Esophagus muscularis mucosa (tissue), 4 donors: ENCODE results near the gene KAZN. TPM values are rescaled to one million over a fixed set of nuclear protein-coding genes. Genes with fewer than 3 reads are reported as not detected.

ENCODE experiments used
- DNase-seq: peaks from one replicate; pipeline ENCODE4 v3.0.0-alpha.2; 2017; ENCODE audit errors: extremely low spot score
- H3K27ac ChIP-seq, 4 donors: fragments of 200-600 bp; sonication (generic); replicated peaks in 1 of 4; 1 replicate in 3 of 4; 2 replicates in 1 of 4; pipeline ENCODE4 v1.5.1; 2016 to 2019; ENCODE audit warnings: mild to moderate bottlenecking in 1 of 4
- H3K27me3 ChIP-seq, 4 donors: fragments of 200-600 bp; sonication (generic); one replicate each; pipeline versions ENCODE4 v1.5.1 to v1.6.0; 2016 to 2019
- H3K36me3 ChIP-seq, 4 donors: fragments of 200-600 bp; sonication (generic); one replicate each; pipeline ENCODE4 v1.5.1; 2016 to 2019
- H3K4me1 ChIP-seq, 4 donors: fragments of 200-600 bp; sonication (generic); one replicate each; pipeline ENCODE4 v1.5.1; 2016 to 2019
- H3K4me3 ChIP-seq, 4 donors: fragments of 200-600 bp; sonication (generic); 1 replicate in 2 of 4; 2 replicates in 2 of 4; pipeline ENCODE4 v1.5.1; 2016 to 2019; ENCODE audit warnings: mild to moderate bottlenecking in 4 of 4, moderate library complexity in 1 of 4
- H3K9me3 ChIP-seq, 4 donors: fragments of 200-600 bp; sonication (generic); 1 replicate in 3 of 4; 2 replicates in 1 of 4; pipeline ENCODE4 v1.5.1; 2016 to 2019
- CTCF ChIP-seq, 3 experiments: fragments of 200-600 bp in 2 of 3; fragments of 450-650 bp in 1 of 3; sonication (generic) in 2 of 3; IDR thresholded peaks; one replicate each; pipeline ENCODE4 v1.5.1; 2017 to 2019; ENCODE audit warnings: antibody characterized with exemption in 3 of 3, mild to moderate bottlenecking in 2 of 3, moderate library complexity in 1 of 3
- EP300 ChIP-seq: sonication (generic); formaldehyde crosslinking; IDR thresholded peaks from one replicate; pipeline ENCODE4 v1.6.1; 2017; ENCODE audit warnings: antibody characterized with exemption
- POLR2A ChIP-seq: fragments of 450-650 bp; IDR thresholded peaks from one replicate; pipeline ENCODE4 v1.6.1; 2017; ENCODE audit warnings: antibody characterized with exemption, moderate library complexity, mild to moderate bottlenecking, low read depth
- POLR2AphosphoS5 ChIP-seq, 2 donors: sonication (generic); formaldehyde crosslinking; IDR thresholded peaks; one replicate each; pipeline ENCODE4 v1.6.1; 2017; ENCODE audit warnings: antibody characterized with exemption in 2 of 2
- WGBS: methylation state at CpG from one replicate; pipeline ENCODE4 v1.1.5; 2018; 5-methylcytosine and 5-hydroxymethylcytosine counted together
- intact Hi-C: fragments of 100-400 bp; cut with DNase I; formaldehyde crosslinking; loops from one replicate; pipeline ENCODE4 v1.15.1; 2023
- total RNA-seq, 4 donors: library from RNA; depleted of rRNA; stranded (reverse); fragments of >200 nt; gene quantifications; one replicate each; pipeline versions ENCODE4 v1.1.0 to v1.2.1, GENCODE V29; 2016

The KAZN gene
- total RNA-seq, 4 donors from 2014 or later: 9.9 to 14.1 (median 11.9) TPM

DNA sequence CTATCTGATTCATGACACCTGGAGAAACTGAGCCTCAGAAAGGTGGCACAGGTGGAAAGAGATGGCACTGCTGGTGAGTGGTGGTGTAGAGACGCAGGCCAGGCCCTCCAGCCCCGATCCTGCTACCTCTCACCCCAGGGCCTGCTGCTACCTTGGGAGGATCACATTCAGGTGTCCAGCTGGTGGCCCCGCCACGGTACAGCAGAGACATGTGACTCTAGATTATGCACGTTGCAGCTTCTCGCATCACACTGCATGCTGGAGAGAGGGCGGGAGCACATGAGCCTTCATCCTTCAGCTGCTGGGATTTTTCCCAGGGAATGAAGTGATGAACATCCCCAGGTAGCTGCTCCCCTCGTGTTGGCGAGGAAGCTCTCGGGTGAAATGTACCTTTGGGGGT lies 32.9 kb downstream of the KAZN start:
- H3K9me3 ChIP-seq: no peaks in the 10 kb centered on the region
- no peak for DNase-seq
- no peak overlapping the region for H3K27ac ChIP-seq
- H3K4me1 ChIP-seq: peaks cover 0 to 23% (median 16%) of the 10 kb centered on the region in 4 donors
- WGBS: 96% methylated on average over 9 of the region's 10 CpGs
- peaks cover 0 to 16% (median 0%) of the 10 kb centered on the region in 4 donors for H3K27me3 ChIP-seq
- TF ChIP-seq POLR2AphosphoS5 (IDR thresholded peaks at IDR 0.05) (no peak), CTCF (IDR thresholded peaks at IDR 0.05) (no peak), EP300 (no peak), POLR2A (no peak)
- intact Hi-C loops: no loop called here
- H3K4me3 ChIP-seq: no peak overlapping the region
- no peaks in the 10 kb centered on the region for H3K36me3 ChIP-seq

DNA sequence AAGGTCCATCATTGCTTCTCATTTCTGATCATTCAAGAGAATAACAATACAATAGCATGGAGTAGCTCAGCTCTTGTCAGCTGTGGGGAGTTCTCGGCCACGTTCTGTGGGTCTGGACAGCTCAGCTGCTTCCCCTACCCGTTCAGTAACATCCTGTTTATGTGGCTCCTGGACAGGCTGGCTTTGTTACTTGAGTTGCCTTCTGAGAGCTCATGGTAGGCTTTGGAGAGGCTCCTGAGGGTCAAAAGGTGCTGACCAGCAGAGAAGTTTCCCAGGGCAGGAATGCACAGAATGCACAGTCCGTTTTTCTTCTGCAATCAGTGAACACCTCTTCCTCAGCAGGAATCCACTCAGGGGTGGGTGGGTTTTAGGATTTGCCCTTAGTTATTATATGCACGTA lies 36.0 kb downstream of the KAZN start:
- H3K36me3 ChIP-seq: no peaks in the 10 kb centered on the region
- no peak overlapping the region for H3K27ac ChIP-seq
- 69% methylated on average over 5 of the region's 5 CpGs for WGBS
- TF ChIP-seq POLR2AphosphoS5 (IDR thresholded peaks at IDR 0.05) (no peak), POLR2A (no peak), CTCF (IDR thresholded peaks at IDR 0.05) (no peak), EP300 (no peak)
- H3K4me1 ChIP-seq: no peaks in the 10 kb centered on the region
- H3K9me3 ChIP-seq: no peaks in the 10 kb centered on the region
- intact Hi-C loops: no loop called here
- H3K27me3 ChIP-seq: peaks cover 0 to 16% (median 0%) of the 10 kb centered on the region in 4 donors
- DNase-seq: no peak
- no peak overlapping the region for H3K4me3 ChIP-seq

DNA sequence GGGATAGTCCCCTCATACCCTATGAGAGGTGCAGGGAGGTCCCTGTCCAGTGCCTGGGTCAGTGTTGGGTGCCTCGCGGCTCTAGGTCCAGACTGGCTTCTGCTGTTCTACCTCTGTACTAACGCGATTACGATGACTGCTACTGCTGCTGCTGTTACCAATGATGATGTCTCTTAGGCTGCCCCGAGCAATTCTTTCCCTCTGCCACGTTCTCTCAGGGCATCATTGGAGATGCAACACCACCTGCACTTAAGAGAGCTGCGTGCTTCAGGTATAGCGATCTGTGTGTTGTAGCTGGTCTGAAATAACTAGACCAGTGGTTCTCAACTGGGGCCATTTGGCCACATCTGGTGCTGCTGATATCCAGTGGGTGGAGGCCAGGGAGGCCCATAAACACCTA lies 36.9 kb downstream of the KAZN start:
- Histone ChIP-seq H3K27ac (no peak overlapping the region), H3K9me3 (no peaks in the 10 kb centered on the region), H3K4me3 (no peak overlapping the region), H3K36me3 (no peaks in the 10 kb centered on the region), H3K4me1 (no peaks in the 10 kb centered on the region), H3K27me3 (peaks cover 0 to 16% (median 0%) of the 10 kb centered on the region in 4 donors)
- TF ChIP-seq POLR2AphosphoS5 (IDR thresholded peaks at IDR 0.05) (no peak), POLR2A (no peak), EP300 (no peak), CTCF (IDR thresholded peaks at IDR 0.05) (no peak)
- no peak for DNase-seq
- intact Hi-C loops: no loop called here
- 99% methylated on average over 9 of the region's 9 CpGs for WGBS

- no peak overlapping the region for H3K27ac ChIP-seq
- DNase-seq: no peak
- WGBS: 83% methylated on average over 9 of the region's 9 CpGs
- H3K4me1 ChIP-seq: no peaks in the 10 kb centered on the region
- peaks cover 0 to 16% (median 0%) of the 10 kb centered on the region in 4 donors for H3K27me3 ChIP-seq
- no peaks in the 10 kb centered on the region for H3K36me3 ChIP-seq
- intact Hi-C loops: no loop called here
- no peak overlapping the region for H3K4me3 ChIP-seq
- no peaks in the 10 kb centered on the region for H3K9me3 ChIP-seq
- TF ChIP-seq EP300: no peak
- no peak for TF ChIP-seq POLR2AphosphoS5 (IDR thresholded peaks at IDR 0.05)
- TF ChIP-seq POLR2A: no peak
- TF ChIP-seq CTCF (IDR thresholded peaks at IDR 0.05): no peak
Observed at GRCh38 chr1:14636897-14637632, 38.6 kb downstream of the KAZN start.
